Skeletal muscle tissue (tissue), 4 donors: ENCODE results near the gene CEP97. TPM values are rescaled to one million over a fixed set of nuclear protein-coding genes. Genes with fewer than 3 reads are reported as not detected.
"Not testable (repeated sequence)": the region's sequence is repeated elsewhere in the genome, so short reads cannot be mapped to it uniquely, and the experiment has no call there.

Experiments used
- H3K27ac ChIP-seq: one replicate; pipeline ENCODE4 v1.7.0; 2013; ENCODE audit warnings: mild to moderate bottlenecking, low read depth, low read length, inconsistent platforms
- H3K27me3 ChIP-seq, 3 donors: one replicate each; pipeline ENCODE4 v1.7.0; 2013; ENCODE audit warnings: low read length in 3 of 3; ENCODE audit not compliant: control insufficient read depth in 3 of 3, insufficient read depth in 3 of 3
- H3K36me3 ChIP-seq, 3 donors: one replicate each; pipeline ENCODE4 v1.7.0; 2013; ENCODE audit warnings: low read length in 3 of 3; ENCODE audit not compliant: control insufficient read depth in 3 of 3, insufficient read depth in 3 of 3
- H3K4me1 ChIP-seq, 3 donors: one replicate each; pipeline ENCODE4 v1.7.0; 2013; ENCODE audit warnings: low read length in 3 of 3, mild to moderate bottlenecking in 3 of 3; ENCODE audit not compliant: control insufficient read depth in 3 of 3, insufficient read depth in 3 of 3
- H3K4me3 ChIP-seq, 3 donors: one replicate each; pipeline ENCODE4 v1.7.0; 2013; ENCODE audit warnings: low read length in 3 of 3
- H3K9ac ChIP-seq, 3 donors: one replicate each; pipeline ENCODE4 v1.7.0; 2013; ENCODE audit warnings: low read length in 3 of 3, mild to moderate bottlenecking in 3 of 3, moderate library complexity in 2 of 3, low read depth in 1 of 3
- H3K9me3 ChIP-seq, 3 donors: one replicate each; pipeline ENCODE4 v1.7.0; 2013; ENCODE audit warnings: low read length in 3 of 3; ENCODE audit not compliant: control insufficient read depth in 3 of 3
- total RNA-seq: library from RNA; depleted of rRNA; stranded (reverse); fragments of >200 nt; gene quantifications from one replicate; pipeline ENCODE4 v1.2.3, GENCODE V29; 2014
- donor health status: Osteomylitis.

CEP97 gene
- total RNA-seq, 1 donor from 2014 or later, result 16.2 TPM

- no peaks in the 10 kb centered on the region for H3K4me1 ChIP-seq
- H3K27me3 ChIP-seq, result no peaks in the 10 kb centered on the region
- no peak overlapping the region for H3K27ac ChIP-seq
- H3K9ac ChIP-seq, result no peak overlapping the region
- no peak overlapping the region for H3K4me3 ChIP-seq
- H3K36me3 ChIP-seq, result peaks cover 11 to 28% (median 19%) of the 10 kb centered on the region in 3 donors
- H3K9me3 ChIP-seq, result no peaks in the 10 kb centered on the region
These were observed 37.7 kb downstream of the CEP97 start for GRCh38 chr3:101762041-101762646.

- not testable (repeated sequence) for H3K27me3 ChIP-seq, H3K36me3 ChIP-seq, H3K4me3 ChIP-seq, H3K9me3 ChIP-seq, H3K9ac ChIP-seq, H3K27ac ChIP-seq
- H3K4me1 ChIP-seq, result peaks cover 17 to 27% (median 24%) of the 10 kb centered on the region in 3 donors
These were observed 53.4 kb downstream of the CEP97 start for GRCh38 chr3:101777745-101778281.

- Histone ChIP-seq H3K4me3 (peak overlapping the region; percentile 90 to 92 (median 90)), H3K9ac (peak overlapping the region; percentile 66 to 95 (median 89)), H3K4me1 (peaks cover 17 to 32% (median 24%) of the 10 kb centered on the region in 3 donors), H3K27ac (peak overlapping the region; percentile 76), H3K9me3 (no peaks in the 10 kb centered on the region), H3K36me3 (peaks cover 3 to 7% (median 6%) of the 10 kb centered on the region in 3 donors), H3K27me3 (no peaks in the 10 kb centered on the region)
These were observed 54.1 kb downstream of the CEP97 start for GRCh38 chr3:101778385-101779046.

- Histone ChIP-seq H3K4me1 (peaks cover 21 to 34% (median 24%) of the 10 kb centered on the region in 3 donors), H3K27ac (peak within 1 kb of the TSS; percentile 76), H3K36me3 (peaks cover 8 to 11% (median 9%) of the 10 kb centered on the region in 3 donors), H3K9ac (peak within 1 kb of the TSS; percentile 66 to 95 (median 89)), H3K27me3 (no peaks in the 10 kb centered on the region), H3K9me3 (no peaks in the 10 kb centered on the region), H3K4me3 (peak within 1 kb of the TSS; percentile 90 to 92 (median 90))
These were observed 54.8 kb downstream of the CEP97 start, which contains the start of gene NXPE3 for GRCh38 chr3:101779047-101779821. Gene NXPE3 (plus strand): TSS chr3:101779211. CDS start chr3:101785597, 6,386 bp downstream.

- peaks cover 13 to 17% (median 16%) of the 10 kb centered on the region in 3 donors for H3K36me3 ChIP-seq
These were observed 55.5 kb downstream of the CEP97 start for GRCh38 chr3:101779822-101780381.

GRCh38 chr3:101780661-101781060, 56.2 kb downstream of the CEP97 start:
- Histone ChIP-seq H3K9ac (peak overlapping the region; percentile 66 to 89 (median 87)), H3K4me1 (peaks cover 27 to 40% (median 29%) of the 10 kb centered on the region in 3 donors)

More at GRCh38 chr3:101779822-101780381, 55.5 kb downstream of the CEP97 start:
- Histone ChIP-seq H3K4me1 (peaks cover 26 to 40% (median 27%) of the 10 kb centered on the region in 3 donors), H3K27me3 (no peaks in the 10 kb centered on the region), H3K9ac (peak overlapping the region; percentile 66 to 89 (median 87)), H3K9me3 (no peaks in the 10 kb centered on the region), H3K4me3 (peak overlapping the region; percentile 90 to 92 (median 90)), H3K27ac (peak overlapping the region; percentile 76)

GRCh38 chr3:101781166-101781565, 56.8 kb downstream of the CEP97 start:
- Histone ChIP-seq H3K36me3 (peaks cover 18 to 29% (median 26%) of the 10 kb centered on the region in 3 donors), H3K27me3 (no peaks in the 10 kb centered on the region), H3K27ac (peak overlapping the region; percentile 76), H3K4me1 (peaks cover 27 to 40% (median 29%) of the 10 kb centered on the region in 3 donors), H3K9ac (peak overlapping the region in 1 of 3 donors; percentile 17), H3K4me3 (peak overlapping the region; percentile 90 to 92 (median 90)), H3K9me3 (no peaks in the 10 kb centered on the region)

More at GRCh38 chr3:101780661-101781060, 56.2 kb downstream of the CEP97 start:
- peaks cover 16 to 24% (median 23%) of the 10 kb centered on the region in 3 donors for H3K36me3 ChIP-seq
- H3K4me3 ChIP-seq, result peak overlapping the region; percentile 90 to 92 (median 90)
- H3K27me3 ChIP-seq, result no peaks in the 10 kb centered on the region
- no peaks in the 10 kb centered on the region for H3K9me3 ChIP-seq
- H3K27ac ChIP-seq, result peak overlapping the region; percentile 76

GRCh38 chr3:101784855-101785613, 60.6 kb downstream of the CEP97 start:
- H3K36me3 ChIP-seq, result peaks cover 35 to 50% (median 39%) of the 10 kb centered on the region in 3 donors
- H3K4me3 ChIP-seq, result no peak overlapping the region
- no peaks in the 10 kb centered on the region for H3K27me3 ChIP-seq
- no peaks in the 10 kb centered on the region for H3K9me3 ChIP-seq
- H3K9ac ChIP-seq, result peak overlapping the region in 1 of 3 donors; percentile 27
- H3K27ac ChIP-seq, result peak overlapping the region; percentile 66
- peaks cover 17 to 27% (median 22%) of the 10 kb centered on the region in 3 donors for H3K4me1 ChIP-seq

GRCh38 chr3:101791778-101792177, 67.4 kb downstream of the CEP97 start:
- H3K9ac ChIP-seq, result no peak overlapping the region
- H3K27me3 ChIP-seq, result no peaks in the 10 kb centered on the region
- H3K4me3 ChIP-seq, result no peak overlapping the region
- H3K9me3 ChIP-seq, result no peaks in the 10 kb centered on the region
- no peak overlapping the region for H3K27ac ChIP-seq
- H3K4me1 ChIP-seq, result no peaks in the 10 kb centered on the region
- peaks cover 27 to 33% (median 32%) of the 10 kb centered on the region in 3 donors for H3K36me3 ChIP-seq
